ENCODE data around the gene XAGE1B.

DNA sequence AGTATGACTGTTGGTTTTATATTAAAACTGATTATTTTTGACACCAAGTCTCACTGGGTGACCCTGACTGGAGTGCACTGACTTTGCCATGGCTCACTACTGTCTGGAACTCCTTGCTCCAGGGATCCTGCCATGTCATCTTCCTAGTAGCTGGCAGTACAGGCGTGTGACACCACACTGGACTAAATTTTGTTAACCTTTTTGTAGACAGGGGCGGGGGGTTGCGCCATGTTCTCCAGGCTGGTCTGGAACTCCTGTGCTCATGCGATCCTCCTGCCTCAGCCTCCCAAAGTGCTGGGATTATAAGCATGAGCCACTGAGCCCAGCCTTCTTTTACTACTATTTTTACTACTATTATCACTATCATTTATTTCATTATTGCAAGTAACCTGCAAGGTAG, 12.3 kb downstream of the XAGE1B start:
- no peak for TF ChIP-seq EZH2 (IDR thresholded peaks at IDR 0.05; ENCODE audit: low read depth)
- TF ChIP-seq, protein P1, sequence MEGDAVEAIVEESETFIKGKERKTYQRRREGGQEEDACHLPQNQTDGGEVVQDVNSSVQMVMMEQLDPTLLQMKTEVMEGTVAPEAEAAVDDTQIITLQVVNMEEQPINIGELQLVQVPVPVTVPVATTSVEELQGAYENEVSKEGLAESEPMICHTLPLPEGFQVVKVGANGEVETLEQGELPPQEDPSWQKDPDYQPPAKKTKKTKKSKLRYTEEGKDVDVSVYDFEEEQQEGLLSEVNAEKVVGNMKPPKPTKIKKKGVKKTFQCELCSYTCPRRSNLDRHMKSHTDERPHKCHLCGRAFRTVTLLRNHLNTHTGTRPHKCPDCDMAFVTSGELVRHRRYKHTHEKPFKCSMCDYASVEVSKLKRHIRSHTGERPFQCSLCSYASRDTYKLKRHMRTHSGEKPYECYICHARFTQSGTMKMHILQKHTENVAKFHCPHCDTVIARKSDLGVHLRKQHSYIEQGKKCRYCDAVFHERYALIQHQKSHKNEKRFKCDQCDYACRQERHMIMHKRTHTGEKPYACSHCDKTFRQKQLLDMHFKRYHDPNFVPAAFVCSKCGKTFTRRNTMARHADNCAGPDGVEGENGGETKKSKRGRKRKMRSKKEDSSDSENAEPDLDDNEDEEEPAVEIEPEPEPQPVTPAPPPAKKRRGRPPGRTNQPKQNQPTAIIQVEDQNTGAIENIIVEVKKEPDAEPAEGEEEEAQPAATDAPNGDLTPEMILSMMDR (conservative IDR thresholded peaks at IDR 0.05), result no peak
